NCI-H2107 treated with DMSO at 0.1 percent for 48 hours (cell line): ENCODE results near the gene SLC39A10.
"Not testable (repeated sequence)": the region's sequence is repeated elsewhere in the genome, so short reads cannot be mapped to it uniquely, and the experiment has no call there.

ENCODE experiments used
- DNase-seq: peaks from one replicate; lab custom pipeline; 2025; ENCODE audit not compliant: unreplicated experiment; lab: John Stamatoyannopoulos, UW

Gene SLC39A10

GRCh38 chr2:195656859-195657633, at the start of gene SLC39A10:
Gene SLC39A10, plus strand, starts transcription at chr2:195657226. Its CDS starts 22,817 bp downstream, at chr2:195680043.
- DNase-seq: peak; percentile 97

- no peak for DNase-seq
These were observed 48.1 kb upstream of the SLC39A10 start for GRCh38 chr2:195608768-195609454.

- no peak for DNase-seq
These were observed 46.3 kb upstream of the SLC39A10 start for GRCh38 chr2:195610717-195611116.

DNA sequence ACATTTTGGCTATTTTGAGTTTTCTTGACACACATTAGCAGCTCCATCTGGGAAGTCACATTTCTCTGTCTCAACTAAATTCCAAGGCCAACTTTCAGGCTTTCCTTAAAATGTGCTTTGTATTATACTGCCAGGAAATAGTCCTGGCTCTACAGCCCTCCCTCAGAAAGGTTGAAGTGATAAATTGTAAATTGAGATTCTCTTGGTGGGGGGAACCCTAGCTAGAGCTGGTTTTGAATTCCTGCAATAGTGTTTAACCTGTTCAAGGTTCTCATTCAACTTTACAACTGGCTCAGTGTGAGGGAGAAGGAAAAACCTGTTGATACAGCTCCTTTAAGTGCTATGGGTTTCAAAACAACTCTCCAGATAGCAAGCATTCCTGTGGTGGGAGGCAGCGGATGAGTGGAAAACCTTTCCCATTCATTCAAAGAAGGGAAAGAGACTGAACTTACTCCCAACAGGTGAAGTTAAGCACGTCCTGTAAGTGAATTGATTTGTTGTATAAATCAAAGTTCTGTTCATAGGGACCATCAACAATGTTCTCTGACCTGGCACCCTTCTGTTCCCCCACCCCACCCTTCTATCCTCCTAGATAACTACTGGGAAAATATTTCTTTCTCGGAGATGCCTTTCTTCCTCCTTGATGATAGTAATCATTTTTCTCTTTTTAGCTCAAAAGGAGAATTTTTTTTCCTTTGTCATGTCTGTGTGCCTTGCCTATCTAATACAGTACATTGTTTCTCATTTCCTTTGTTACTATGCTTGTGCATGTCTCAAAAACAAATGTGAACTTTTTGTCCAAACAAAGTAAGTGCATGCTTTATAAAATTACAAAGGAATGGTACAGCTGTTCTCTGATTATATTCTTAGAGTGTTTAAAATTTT, 44.2 kb upstream of the SLC39A10 start:
- DNase-seq: no peak

DNA sequence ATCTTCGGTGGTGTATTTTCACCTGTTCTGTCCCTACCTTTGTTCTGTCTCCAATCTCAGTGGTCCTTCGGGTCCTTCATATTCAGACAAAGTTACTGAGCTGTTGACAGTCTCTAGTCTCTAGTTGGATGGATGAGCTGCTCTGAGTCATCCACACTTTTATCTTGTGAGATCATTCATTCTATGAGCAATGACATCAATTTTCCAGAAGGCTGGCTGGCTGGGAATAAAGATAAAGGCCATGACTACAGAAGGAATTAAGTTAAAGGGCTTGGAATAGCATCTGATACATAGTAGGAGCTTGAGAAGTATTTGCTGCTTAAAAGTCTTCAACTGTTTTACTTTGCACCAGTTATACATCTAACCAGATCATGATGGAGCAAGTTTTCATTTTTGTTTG, 43.1 kb upstream of the SLC39A10 start:
- no peak for DNase-seq

DNA sequence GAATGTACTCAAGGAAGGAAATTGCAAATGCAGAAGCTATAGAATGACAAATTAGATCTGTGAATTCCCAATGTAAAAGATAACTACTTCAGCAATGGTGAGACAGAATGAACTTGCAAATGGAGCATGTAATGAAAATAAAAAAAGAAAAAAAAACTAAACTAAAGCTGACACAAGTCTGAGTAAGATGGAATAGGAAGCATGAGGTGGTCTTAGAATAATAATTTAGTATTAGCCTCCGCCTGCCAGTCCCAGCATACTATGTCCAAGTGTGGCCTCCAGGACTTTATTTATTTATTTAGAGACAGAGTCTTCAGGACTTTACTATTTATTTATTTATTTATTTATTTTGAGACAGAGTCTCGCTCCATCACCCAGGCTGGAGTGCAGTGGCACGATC, 37.4 kb upstream of the SLC39A10 start:
- no peak for DNase-seq

- DNase-seq: no peak
These were observed 36.5 kb upstream of the SLC39A10 start for GRCh38 chr2:195620501-195620900.

DNA sequence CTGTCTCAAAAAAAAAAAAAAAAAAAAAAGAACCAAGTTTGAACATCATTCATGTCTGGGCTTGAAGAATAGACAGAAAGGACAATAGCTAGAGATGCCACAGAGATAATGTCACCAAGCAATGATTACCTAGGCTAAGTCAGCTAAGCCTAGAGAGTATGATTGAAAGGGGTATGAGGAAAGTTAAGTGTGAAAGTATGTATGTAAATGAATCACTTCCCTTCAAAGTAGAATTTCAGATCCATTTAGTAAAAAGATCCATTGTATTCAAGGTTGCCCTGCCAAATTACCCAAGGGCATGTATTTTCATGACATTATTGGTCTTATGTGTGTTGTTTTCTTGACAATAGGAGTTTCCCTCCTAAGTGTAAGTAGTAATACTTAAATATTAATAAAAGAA, 34.1 kb upstream of the SLC39A10 start:
- DNase-seq: no peak

DNA sequence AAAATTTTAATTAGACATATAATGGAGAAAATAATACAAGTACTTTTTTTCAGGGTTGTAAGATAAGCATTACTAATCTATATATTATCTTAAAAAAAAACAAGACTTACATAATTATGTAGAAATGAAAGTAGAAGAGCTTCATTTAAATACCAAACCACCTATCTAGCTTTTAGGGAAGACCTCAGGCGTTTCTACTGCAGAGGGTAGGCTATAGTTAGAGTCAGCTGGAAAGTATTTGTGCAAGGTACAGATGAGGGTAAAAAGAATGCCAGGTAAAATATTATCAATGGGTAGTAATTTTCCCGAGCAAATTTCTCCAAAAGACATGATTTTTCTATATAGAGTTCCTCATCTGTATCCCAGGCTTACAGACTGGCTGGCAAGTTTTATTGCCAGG, 30.5 kb upstream of the SLC39A10 start:
- DNase-seq: no peak

DNA sequence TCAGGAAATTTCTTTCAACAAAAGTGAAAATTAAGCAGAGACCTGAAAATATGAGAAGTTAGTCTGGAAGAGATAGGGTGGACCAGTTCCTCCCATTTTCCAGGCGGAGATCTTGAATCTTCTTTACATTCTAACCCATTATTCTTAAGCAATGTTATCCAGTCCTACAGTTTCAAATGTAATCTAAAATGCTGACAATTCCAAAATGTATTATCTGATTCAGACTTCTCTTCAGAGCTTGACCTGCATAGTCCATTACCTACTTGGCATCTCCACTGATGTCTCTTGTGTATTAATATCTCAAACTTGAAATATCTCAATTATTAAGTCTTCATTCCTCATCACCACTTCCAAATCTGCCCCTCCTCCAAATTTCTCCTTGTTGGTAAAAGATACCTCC, 28.4 kb upstream of the SLC39A10 start:
- no peak for DNase-seq

GRCh38 chr2:195632856-195633572, 24.0 kb upstream of the SLC39A10 start:
- no peak for DNase-seq

DNA sequence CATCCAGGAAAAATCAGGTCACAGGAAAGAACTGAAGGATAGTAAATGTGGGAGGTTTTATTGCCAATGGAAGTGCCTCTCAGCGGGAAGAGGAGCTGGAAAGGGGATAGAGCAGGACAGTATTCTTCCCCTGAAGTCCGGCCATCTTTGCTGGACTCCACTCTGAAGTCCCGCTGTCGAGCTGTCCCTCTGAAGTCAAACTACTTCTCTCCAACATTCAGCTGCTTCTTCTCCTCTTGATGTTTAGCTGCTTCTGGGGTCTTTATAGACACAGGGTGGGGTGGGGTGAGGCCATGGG, 23.5 kb upstream of the SLC39A10 start:
- no peak for DNase-seq

DNA sequence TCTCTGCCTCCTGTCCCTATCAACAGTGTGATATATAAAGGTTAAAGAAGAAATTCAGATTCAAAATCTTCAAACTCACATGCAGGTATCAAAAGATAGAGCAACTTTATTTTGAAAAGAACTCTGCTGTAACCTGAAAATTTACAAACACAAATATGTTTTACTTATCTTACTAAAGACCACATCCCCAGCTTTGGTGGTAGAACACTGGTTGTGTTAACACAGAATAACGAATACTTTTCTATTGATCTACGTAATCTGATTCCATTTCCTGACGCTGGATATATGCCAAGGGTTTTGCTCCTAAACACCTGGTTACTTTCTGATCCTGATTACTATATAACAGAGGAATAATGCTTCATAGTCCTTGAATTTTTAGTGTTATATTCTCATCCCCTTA, 23.1 kb upstream of the SLC39A10 start:
- peak; percentile 8 for DNase-seq

DNA sequence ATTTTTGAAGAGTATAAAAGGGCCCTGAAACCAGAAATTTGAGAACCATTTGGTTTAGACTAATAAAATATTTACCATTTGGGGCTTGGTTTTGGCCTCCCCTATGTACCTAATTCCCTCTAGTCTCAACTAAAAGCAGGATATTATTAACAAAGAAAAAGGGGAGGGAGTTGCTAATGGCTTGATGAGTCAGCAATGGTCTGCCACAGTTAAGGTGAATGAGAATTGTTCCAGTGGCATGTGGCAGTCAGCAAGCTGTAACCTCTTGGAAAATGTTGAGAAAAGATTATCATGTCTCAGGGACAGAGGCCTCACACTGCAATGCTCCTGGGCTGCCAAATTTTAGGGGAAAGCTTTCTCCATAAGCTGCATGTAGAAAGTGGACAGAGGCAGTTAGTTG, 20.1 kb upstream of the SLC39A10 start:
- no peak for DNase-seq

GRCh38 chr2:195638750-195639149, 18.3 kb upstream of the SLC39A10 start:
- DNase-seq: no peak

DNA sequence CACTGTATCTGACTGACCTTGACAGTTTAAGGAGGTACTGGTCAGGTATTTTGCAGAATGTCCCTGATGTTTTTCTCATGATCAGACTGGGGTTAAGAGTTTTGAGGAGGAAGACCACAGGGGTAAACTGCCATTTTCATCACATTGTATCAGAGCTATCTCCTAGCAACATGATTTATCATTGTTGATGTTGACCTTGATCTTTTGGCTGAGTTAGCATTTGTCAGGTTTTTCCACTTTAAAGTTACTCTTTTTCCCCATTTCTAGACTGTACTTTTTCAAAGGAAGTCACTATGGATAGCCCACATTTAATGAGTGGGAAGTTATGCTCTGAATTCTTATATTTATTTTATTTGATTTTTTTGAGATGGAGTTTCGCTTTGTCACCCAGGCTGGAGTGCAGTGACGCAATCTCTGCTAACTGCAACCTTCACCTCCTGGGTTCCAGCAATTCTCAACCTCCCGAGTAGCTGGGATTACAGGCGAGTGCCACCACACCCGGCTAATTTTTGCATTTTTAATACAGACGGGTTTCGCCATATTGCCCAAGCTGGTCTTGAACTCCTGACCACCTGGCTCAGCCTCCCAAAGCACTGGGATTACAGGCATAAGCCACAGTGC, 17.7 kb upstream of the SLC39A10 start:
- no peak for DNase-seq

GRCh38 chr2:195639959-195640358, 17.1 kb upstream of the SLC39A10 start:
- DNase-seq: no peak

- DNase-seq: no peak
These were observed 14.9 kb upstream of the SLC39A10 start for GRCh38 chr2:195642027-195642678.

- no peak for DNase-seq
These were observed 14.4 kb upstream of the SLC39A10 start for GRCh38 chr2:195642679-195643068.

DNA sequence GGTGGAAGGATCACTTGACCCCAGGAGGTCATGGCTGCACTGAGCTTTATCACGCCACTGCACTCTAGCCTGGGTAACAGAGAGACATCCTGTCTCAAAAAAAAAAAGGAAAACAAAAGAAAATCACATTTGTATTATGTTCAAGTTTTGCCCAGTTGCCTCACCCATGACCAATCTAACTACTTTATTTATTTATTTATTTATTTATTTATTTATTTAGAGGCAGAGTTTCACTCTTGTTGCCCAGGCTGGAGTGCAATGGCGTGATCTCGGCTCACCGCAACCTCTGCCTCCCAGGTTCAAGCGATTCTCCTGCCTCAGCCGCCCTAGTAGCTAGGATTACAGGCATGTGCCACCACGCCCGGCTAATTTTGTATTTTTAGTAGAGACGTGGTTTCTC, 12.3 kb upstream of the SLC39A10 start:
- not testable (repeated sequence) for DNase-seq
